Measurements from ENCODE around the gene SLC23A3.

SLC23A3 gene

DNA sequence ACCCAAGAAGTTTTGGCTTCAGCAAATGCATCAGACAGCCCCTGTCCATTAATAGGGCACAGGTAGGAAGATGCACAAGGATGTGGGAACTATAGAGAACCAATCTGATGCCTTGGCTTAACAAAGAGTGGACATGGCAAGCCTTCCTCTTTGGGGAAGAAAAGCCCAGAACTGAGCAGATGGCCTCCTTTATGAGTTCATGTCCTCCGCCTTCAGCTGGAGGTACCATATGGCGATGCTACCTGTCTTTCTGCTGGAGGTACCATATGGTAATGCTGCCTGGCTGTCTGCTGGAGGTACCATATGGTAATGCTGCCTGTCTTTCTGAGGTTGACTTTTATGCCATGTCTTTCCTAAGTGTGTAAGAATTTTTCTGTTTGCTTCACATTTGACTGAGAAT, 14.3 kb upstream of the SLC23A3 start:
- DNase-seq, result no peak
- ATAC-seq (ENCODE audit: insufficient read depth, low read depth), result no peak
- Histone ChIP-seq H3K36me3 (ENCODE audit: insufficient read depth, low read length) (peaks cover 52% of the 10 kb centered on the region), H3K79me2 (ENCODE audit: insufficient read depth, low read length) (peaks cover 13% of the 10 kb centered on the region), H3K4me2 (ENCODE audit: insufficient read depth, low read length) (no peak overlapping the region), H2AFZ (ENCODE audit: low read depth, low read length) (no peak overlapping the region), H3K9ac (ENCODE audit: low read depth, low read length) (no peak overlapping the region), H3K27ac (ENCODE audit: low read length) (no peak overlapping the region), H3K4me3 (ENCODE audit: low read depth in 1 of 2, low read length in 2 of 2) (no peak overlapping the region), H3K27me3 (ENCODE audit: insufficient read depth, low read length, poor library complexity) (no peaks in the 10 kb centered on the region), H3K4me1 (ENCODE audit: insufficient read depth, low read length) (peaks cover 13% of the 10 kb centered on the region), H4K20me1 (ENCODE audit: insufficient read depth, low read length) (peaks cover 20% of the 10 kb centered on the region; the same call in 1 of the 2 replicates), H3K9me3 (ENCODE audit: insufficient read depth, low read length, severe bottlenecking) (no peaks in the 10 kb centered on the region)
- no peak for TF ChIP-seq EZH2 (IDR thresholded peaks at IDR 0.05; ENCODE audit: borderline replicate concordance, low read depth, low read length, severe bottlenecking)
- TF ChIP-seq, protein P1, sequence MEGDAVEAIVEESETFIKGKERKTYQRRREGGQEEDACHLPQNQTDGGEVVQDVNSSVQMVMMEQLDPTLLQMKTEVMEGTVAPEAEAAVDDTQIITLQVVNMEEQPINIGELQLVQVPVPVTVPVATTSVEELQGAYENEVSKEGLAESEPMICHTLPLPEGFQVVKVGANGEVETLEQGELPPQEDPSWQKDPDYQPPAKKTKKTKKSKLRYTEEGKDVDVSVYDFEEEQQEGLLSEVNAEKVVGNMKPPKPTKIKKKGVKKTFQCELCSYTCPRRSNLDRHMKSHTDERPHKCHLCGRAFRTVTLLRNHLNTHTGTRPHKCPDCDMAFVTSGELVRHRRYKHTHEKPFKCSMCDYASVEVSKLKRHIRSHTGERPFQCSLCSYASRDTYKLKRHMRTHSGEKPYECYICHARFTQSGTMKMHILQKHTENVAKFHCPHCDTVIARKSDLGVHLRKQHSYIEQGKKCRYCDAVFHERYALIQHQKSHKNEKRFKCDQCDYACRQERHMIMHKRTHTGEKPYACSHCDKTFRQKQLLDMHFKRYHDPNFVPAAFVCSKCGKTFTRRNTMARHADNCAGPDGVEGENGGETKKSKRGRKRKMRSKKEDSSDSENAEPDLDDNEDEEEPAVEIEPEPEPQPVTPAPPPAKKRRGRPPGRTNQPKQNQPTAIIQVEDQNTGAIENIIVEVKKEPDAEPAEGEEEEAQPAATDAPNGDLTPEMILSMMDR (IDR thresholded peaks at IDR 0.05; ENCODE audit: borderline replicate concordance, extremely low read depth, low read length, poor library complexity, severe bottlenecking), result no peak

DNA sequence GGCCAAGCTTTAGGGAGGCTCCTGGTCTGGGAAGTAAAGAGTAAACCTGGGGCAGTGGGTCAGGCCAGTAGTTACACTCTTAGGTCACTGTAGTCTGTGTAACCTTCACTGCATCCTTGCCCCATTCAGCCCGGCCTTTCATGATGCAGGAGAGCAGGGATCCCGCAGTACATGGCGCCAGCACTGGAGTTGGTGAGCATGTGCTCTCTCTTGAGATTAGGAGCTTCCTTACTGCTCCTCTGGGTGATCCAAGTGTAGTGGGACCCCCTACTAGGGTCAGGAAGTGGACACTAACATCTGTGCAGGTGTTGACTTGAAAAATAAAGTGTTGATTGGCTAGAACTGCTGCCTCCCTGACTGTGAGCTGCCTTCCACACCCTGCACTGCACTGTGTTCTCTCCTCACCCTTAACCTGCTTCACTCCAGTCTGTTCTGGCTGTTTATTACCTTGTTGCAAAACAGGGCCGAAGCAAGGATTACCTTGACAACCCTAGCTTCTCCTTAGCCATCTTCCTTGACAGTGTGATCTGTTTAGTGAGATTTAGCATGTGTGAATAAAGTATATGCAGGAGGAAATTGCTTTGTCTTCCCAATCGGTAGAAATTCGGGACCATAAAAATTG, 13.4 kb upstream of the SLC23A3 start:
- peaks cover 52% of the 10 kb centered on the region for H3K36me3 ChIP-seq (ENCODE audit: insufficient read depth, low read length)
- H3K79me2 ChIP-seq (ENCODE audit: insufficient read depth, low read length), result peaks cover 22% of the 10 kb centered on the region
- H3K27ac ChIP-seq (ENCODE audit: low read length), result no peak overlapping the region
- H3K27me3 ChIP-seq (ENCODE audit: insufficient read depth, low read length, poor library complexity), result no peaks in the 10 kb centered on the region
- no peak overlapping the region for H3K4me2 ChIP-seq (ENCODE audit: insufficient read depth, low read length)
- peaks cover 18% of the 10 kb centered on the region for H3K4me1 ChIP-seq (ENCODE audit: insufficient read depth, low read length)
- H4K20me1 ChIP-seq (ENCODE audit: insufficient read depth, low read length), result peaks cover 25% of the 10 kb centered on the region; the same call in 1 of the 2 replicates
- H3K9me3 ChIP-seq (ENCODE audit: insufficient read depth, low read length, severe bottlenecking), result no peaks in the 10 kb centered on the region
- H3K9ac ChIP-seq (ENCODE audit: low read depth, low read length), result no peak overlapping the region
- no peak overlapping the region for H2AFZ ChIP-seq (ENCODE audit: low read depth, low read length)
- no peak for ATAC-seq (ENCODE audit: insufficient read depth, low read depth)
- H3K4me3 ChIP-seq (ENCODE audit: low read depth in 1 of 2, low read length in 2 of 2), result no peak overlapping the region
- TF ChIP-seq, protein P1 (IDR thresholded peaks at IDR 0.05; ENCODE audit: borderline replicate concordance, extremely low read depth, low read length, poor library complexity, severe bottlenecking), result no peak
- no peak for TF ChIP-seq EZH2 (IDR thresholded peaks at IDR 0.05; ENCODE audit: borderline replicate concordance, low read depth, low read length, severe bottlenecking)
- no peak for DNase-seq

DNA sequence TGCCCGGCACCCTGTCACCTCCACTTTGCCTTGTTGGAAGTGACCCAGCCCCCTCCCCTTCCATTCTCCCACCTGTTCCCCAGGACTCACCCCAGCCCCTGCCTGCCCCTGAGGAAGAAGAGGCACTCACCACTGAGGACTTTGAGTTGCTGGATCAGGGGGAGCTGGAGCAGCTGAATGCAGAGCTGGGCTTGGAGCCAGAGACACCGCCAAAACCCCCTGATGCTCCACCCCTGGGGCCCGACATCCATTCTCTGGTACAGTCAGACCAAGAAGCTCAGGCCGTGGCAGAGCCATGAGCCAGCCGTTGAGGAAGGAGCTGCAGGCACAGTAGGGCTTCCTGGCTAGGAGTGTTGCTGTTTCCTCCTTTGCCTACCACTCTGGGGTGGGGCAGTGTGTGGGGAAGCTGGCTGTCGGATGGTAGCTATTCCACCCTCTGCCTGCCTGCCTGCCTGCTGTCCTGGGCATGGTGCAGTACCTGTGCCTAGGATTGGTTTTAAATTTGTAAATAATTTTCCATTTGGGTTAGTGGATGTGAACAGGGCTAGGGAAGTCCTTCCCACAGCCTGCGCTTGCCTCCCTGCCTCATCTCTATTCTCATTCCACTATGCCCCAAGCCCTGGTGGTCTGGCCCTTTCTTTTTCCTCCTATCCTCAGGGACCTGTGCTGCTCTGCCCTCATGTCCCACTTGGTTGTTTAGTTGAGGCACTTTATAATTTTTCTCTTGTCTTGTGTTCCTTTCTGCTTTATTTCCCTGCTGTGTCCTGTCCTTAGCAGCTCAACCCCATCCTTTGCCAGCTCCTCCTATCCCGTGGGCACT, 12.7 kb upstream of the SLC23A3 start:
- no peak overlapping the region for H3K27ac ChIP-seq (ENCODE audit: low read length)

More for the DNA sequence above, 12.7 kb upstream of the SLC23A3 start:
- Histone ChIP-seq H3K36me3 (ENCODE audit: insufficient read depth, low read length) (peaks cover 52% of the 10 kb centered on the region), H3K79me2 (ENCODE audit: insufficient read depth, low read length) (peaks cover 26% of the 10 kb centered on the region), H3K9me3 (ENCODE audit: insufficient read depth, low read length, severe bottlenecking) (no peaks in the 10 kb centered on the region), H3K4me3 (ENCODE audit: low read depth in 1 of 2, low read length in 2 of 2) (no peak overlapping the region), H3K4me1 (ENCODE audit: insufficient read depth, low read length) (peaks cover 18% of the 10 kb centered on the region), H4K20me1 (ENCODE audit: insufficient read depth, low read length) (peaks cover 25% of the 10 kb centered on the region; the same call in 1 of the 2 replicates), H3K27me3 (ENCODE audit: insufficient read depth, low read length, poor library complexity) (no peaks in the 10 kb centered on the region), H3K9ac (ENCODE audit: low read depth, low read length) (no peak overlapping the region), H3K4me2 (ENCODE audit: insufficient read depth, low read length) (no peak overlapping the region), H2AFZ (ENCODE audit: low read depth, low read length) (no peak overlapping the region)
- DNase-seq, result no peak
- no peak for TF ChIP-seq EZH2 (IDR thresholded peaks at IDR 0.05; ENCODE audit: borderline replicate concordance, low read depth, low read length, severe bottlenecking)
- TF ChIP-seq, protein P1 (IDR thresholded peaks at IDR 0.05; ENCODE audit: borderline replicate concordance, extremely low read depth, low read length, poor library complexity, severe bottlenecking), result no peak
- no peak for ATAC-seq (ENCODE audit: insufficient read depth, low read depth)
